DMS79 (cell line): ENCODE results near the gene GRAP.

Experiments
- DNase-seq: peaks from one replicate; lab custom pipeline; 2025; lab: John Stamatoyannopoulos, UW

The GRAP gene

GRCh38 chr17:19018600-19018950 lies 28.2 kb downstream of the GRAP start:
- DNase-seq = no peak

DNA sequence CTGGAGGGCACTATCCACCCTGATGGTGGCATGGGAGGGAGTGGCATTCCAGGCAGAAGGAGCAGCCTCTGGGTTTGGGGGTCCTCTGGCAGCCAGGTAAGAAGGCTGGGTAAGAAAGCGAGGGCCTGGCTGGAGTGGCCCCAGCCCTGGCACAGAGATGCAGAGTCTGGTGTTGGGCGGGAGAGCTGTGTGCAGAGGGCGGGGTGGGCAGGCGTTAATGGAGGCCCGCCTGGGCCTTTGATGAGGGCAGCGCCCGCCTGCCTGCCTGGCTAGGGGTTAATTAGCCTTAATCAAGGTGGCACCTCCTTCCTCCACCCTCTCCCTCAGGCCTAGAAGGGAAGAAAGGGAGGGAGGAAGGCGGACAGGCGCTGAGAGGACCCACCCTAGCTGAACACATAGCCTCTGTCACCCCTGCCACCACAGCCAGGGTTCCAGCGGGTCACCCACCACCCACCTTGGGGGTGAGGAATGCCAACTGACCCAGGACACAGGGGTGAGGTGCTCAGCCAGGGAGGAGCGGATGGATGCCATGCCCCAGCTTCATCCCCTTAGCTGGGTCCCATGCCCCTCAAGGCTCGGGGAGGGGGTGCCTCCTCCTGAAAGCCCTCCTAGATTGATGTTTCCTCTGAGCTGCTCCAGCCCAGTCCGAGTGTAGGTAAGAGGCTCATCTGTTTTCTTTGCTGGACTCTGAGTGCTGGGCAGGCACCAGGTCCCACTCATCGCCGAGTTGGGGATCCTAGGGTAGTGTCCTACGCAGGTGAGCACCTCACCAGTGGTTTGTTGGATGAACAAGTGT lies 28.8 kb downstream of the GRAP start:
- no peak for DNase-seq

DNA sequence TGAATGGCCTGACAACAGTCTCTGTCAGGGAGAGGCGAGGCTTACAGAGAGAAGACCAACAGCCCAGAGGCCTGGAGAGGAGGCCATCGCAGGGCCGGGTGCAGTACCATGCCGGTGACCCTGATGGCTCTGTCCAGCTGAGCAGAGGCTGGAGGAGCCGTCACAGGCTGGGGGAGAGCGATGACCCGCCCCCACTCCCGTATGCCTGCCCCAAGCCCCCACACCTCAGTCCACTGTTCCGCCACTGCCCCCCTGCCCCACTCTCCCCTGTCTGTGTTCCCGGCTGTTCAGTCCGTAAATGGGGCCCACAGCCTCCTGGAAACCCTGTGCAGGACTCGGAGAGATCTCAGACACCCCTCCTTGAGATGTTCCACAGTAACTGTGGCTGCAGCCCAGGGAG lies 29.4 kb downstream of the GRAP start:
- no peak for DNase-seq

DNA sequence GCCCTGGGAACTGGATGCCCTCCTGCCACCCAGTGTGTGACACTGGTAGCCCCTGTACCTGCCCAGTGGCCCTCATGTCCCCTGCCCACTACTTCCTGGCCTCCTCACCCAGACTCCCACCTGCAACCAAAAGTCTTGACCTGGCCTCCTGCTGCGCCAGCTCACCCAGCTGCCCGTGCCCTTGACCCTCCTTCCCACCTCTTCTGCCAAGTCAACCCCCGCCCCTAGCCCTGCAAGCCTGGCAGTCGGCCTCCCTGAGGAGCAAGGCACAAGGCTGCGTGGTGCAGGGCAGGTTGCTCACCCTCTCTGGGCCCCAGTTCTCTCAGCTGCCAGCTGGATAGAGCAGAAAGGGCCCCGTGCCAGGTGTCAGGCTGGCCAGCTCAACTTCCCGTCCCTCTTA lies 29.9 kb downstream of the GRAP start:
- DNase-seq = no peak

GRCh38 chr17:19016297-19016696 lies 30.5 kb downstream of the GRAP start:
- no peak for DNase-seq

DNA sequence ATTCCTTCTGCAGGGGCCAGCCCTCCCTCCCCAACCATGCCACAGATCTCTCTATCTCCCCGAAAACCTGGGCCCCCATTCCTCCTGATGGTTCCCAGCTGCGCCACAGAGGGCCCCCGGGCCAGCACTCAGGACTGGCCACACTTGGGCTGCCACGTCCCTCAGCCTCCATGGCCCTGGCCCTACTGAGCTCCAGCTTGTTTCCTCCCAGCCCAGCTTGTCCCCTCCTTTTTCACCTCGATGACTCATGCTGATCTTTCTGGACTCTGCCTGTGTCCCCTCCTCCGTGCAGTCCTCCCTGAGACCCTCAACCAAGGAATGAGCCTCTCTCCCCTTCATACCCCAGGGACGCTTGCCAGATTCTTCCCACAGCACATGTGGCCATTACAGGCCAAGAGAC lies 31.3 kb downstream of the GRAP start:
- DNase-seq = no peak

- no peak for DNase-seq
These were observed 32.0 kb downstream of the GRAP start for GRCh38 chr17:19014628-19015215.

DNA sequence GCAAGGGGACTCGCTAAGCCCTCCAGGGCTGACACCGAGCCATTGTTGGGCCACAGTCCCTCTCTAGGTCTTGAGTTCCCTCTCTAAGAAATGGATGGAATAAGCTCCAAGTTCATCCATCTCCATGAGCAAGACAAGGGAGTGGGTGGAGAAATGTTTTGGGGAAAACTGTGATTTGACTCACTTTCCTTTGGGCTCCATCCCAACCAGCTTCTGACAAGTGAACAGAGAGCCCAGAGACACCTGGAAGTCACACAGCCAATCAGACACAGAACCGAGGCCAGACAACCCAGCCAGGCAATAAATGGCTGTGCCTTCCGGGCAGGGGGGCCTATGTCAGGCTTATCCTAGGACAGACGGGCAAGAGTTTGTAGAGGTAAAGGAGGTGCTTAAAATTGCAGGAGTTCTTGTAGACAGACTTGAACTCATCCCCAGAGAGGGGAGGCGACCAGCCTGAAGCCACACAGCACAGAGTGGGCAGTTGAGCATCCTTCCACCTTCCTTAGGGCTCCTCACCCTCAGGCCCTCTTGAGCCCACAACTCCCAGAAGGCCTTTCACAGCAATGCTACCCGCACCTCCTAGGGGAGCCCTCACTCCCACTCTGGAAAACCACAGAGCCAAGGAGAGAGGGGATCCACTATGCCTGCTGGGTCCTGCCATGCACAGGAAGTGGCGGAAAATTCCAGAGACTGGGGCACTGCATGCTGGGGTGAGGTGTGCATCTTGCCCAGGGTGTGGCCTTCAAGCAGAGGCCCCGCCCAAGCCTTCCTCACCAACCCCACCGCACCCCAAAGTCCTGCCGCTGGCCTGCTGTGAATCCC lies 32.7 kb downstream of the GRAP start:
- DNase-seq = no peak

DNA sequence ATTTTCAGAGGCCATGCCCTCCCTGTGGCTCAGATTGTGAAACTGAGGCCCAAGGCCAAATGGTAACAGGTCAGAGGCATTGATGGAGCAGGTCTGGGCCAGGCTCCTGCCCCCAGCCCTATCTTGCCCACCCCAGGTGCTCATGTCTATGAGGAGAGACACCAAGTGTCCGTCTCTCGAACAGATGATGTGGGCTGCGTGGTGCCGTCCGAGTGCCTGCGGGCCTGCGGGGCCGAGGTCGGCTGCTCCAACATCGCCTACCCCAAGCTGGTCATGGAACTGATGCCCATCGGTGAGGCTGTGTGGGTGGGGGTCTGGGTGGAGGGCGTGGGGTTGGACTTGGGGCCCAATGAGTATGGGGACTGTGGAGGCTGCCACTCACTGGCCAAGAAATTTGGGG lies 33.5 kb downstream of the GRAP start:
- DNase-seq = no peak

DNA sequence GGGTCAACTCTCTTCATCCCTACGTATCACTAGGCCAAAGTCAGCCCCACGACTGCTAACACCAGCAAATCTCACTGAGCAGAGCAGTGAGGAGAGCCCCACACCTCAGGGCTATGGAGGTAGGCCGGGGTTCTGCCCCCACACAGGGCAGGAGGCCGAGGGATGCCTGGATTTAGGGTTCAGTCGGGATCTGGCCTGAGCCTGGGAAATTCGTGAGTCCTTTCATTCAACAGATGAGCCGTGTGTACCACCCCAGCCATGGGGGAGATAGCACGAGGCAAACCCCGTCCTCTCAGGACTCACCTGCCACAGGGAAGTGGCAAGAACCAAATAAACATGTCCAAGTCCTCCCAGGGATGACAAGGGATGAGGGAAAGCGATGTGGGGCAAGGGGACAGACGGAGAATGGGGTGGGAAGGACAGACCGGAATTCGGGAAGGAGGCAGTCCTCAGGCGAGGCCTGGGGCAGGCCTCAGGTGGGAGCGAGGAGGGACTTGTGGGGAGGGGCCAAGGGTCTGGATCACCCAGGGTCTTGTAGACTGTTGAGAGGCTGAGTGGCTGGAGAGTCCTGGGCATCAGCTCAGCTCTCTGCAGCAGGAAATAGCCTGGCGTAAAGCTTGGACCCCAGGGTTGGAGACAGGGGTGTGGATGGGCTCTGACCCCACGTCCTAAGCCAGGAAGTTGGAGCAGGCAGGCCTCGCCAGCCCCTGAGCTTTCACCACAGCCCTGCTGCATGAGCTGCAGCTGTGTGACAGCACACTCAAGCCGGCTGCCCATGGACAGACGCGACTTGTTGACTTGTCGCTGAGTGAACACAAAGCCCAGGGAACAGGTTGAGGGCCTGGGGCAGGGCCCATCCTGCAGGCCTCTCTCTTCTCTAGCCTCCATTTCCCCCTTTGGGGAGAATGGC lies 34.3 kb downstream of the GRAP start:
- DNase-seq = no peak

- DNase-seq = no peak
These were observed 35.2 kb downstream of the GRAP start for GRCh38 chr17:19011581-19011980.

- DNase-seq = no peak
These were observed 35.8 kb downstream of the GRAP start for GRCh38 chr17:19010729-19011505.

- DNase-seq = no peak
These were observed 36.8 kb downstream of the GRAP start for GRCh38 chr17:19009970-19010369.

- no peak for DNase-seq
These were observed 40.1 kb downstream of the GRAP start for GRCh38 chr17:19006698-19007097.

- no peak for DNase-seq
These were observed 40.8 kb downstream of the GRAP start for GRCh38 chr17:19005789-19006430.

DNA sequence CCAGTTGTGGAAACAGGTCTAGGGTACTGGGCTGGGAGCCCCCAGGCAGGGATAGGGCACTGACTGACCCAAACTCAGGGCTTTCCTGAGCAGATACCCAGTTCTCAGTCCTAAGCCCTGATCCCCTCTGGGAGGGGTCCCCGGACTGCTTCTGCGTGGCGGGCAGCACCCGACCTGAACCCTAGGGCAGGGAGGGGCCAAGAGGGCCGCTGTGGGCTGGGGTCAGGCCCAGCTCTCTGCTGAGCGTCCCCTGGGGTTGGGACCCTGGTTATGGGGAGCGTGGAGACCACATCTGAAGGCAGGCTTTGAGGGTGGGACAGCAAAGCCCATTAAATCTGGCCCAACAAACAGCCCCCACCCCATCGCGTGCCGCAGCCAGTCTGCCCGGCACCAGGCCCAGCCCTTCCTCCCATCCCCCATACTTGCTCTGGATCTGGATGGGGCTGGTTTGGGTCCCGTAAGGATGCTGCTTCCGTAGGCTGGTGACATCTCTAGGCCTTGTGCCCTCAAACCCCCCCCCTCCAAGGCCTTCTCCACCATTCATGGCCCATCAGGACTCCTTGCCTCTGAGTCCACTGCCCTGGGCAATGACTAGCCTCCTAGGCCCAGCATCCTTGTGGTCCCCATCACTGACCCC lies 41.5 kb downstream of the GRAP start:
- no peak for DNase-seq

- DNase-seq = no peak
These were observed 42.2 kb downstream of the GRAP start, which contains the start of gene FAM83G for GRCh38 chr17:19004421-19005136. TSS of gene FAM83G (minus strand) at chr17:19004764. CDS start at chr17:19004041, 723 bp downstream.

DNA sequence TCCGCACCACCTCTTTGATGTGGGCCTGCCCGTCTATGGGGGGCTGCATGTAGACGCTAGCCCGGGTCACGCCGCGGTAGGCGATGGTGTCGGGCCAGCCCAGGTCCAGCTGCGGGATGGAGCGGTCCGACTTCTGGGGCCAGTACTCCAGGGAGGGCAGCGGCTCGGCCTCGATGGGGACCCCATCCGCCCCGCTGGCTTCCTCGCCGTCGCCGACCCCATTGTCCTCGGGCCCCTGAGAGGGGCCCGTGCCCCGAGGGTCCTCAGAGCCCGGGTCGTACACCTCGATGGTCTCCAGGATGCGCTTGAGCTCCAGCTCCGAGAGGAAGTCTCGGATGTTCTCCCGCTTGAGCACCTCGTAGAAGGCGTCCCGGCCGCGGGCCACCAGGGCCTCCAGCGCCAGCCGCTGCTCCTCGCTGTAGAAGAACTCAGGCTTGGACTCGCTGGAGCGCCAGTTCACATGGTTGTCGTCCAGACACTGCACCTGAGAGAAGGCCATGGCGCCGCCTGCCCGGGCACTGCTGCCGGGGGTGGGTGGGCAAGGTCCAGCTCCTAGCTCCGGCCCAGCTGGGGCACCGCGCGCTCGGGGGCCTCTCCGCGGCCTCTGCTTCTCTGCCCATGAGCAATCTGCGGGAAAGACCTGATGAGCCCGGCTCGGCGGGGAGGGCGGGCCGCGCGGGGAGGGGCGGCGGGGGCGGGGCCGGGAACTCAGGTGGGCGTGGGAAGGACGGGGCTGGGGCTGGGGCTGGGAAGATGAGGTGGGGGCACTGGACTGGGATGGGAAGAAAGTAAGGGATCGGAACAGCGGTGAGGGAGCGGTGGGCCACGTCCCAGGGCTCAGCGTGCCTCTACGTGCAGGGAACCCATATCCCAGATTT lies 43.0 kb downstream of the GRAP start:
- no peak for DNase-seq
